Measurements from ENCODE around the gene MAP7D2. TPM values are rescaled to one million over a fixed set of nuclear protein-coding genes. Genes with fewer than 3 reads are reported as not detected.

The MAP7D2 gene
- total RNA-seq, 1 experiment from 2014 or later = 0.11 TPM

DNA sequence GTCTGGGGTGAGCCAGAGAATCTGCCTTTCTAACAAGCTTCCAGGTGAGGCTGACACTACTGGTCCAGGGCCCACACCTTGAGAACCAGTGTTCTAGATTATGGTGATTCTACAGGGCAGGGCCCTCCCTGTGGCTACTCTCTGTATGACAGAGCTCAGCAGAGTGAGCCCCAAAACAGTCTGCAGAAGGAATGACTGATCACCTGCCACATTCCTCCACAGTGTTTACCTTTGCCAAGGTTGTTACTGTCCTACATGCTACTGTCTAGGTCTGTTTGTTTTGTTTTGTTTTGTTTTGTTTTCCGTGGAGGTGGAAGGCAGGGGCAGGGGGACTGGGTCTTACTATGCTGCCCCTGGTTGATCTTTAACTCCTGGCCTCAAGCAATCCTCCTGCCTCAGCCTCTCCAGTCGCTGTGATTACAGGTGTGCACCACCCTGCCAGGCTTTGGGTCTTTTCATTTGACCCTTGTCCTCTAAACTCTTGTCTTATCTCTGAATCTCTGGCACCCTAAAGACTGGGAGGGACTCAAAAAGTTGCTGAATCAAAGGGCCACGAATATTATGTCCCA lies 45.1 kb downstream of the MAP7D2 start:
- H3K27me3 ChIP-seq (replicated peaks) = no peaks in the 10 kb centered on the region
- DNase-seq (ENCODE audit: low read depth in 1 of 2, low spot score in 2 of 2) = no peak
- no peak overlapping the region for H3K4me3 ChIP-seq
- H3K36me3 ChIP-seq = no peaks in the 10 kb centered on the region
- no peaks in the 10 kb centered on the region for H3K9me3 ChIP-seq (replicated peaks)
- 0 out of 2 replicates have a peak, but pooled peaks cover 4% of the 10 kb centered on the region for H3K4me1 ChIP-seq (replicated peaks)
- no peak overlapping the region for H3K27ac ChIP-seq

- H3K4me3 ChIP-seq = no peak overlapping the region
- no peak overlapping the region for H3K27ac ChIP-seq
- 0 out of 2 replicates have a peak, but pooled peaks cover 4% of the 10 kb centered on the region for H3K4me1 ChIP-seq (replicated peaks)
- no peaks in the 10 kb centered on the region for H3K9me3 ChIP-seq (replicated peaks)
- peak; percentile 19 to 45 for DNase-seq (ENCODE audit: low read depth in 1 of 2, low spot score in 2 of 2)
- H3K27me3 ChIP-seq (replicated peaks) = no peaks in the 10 kb centered on the region
- H3K36me3 ChIP-seq = no peaks in the 10 kb centered on the region
These were observed 48.8 kb downstream of the MAP7D2 start for GRCh38 chrX:20067709-20068561.

GRCh38 chrX:20066968-20067708 lies 49.6 kb downstream of the MAP7D2 start:
- Histone ChIP-seq H3K4me3 (no peak overlapping the region), H3K27me3 (replicated peaks) (no peaks in the 10 kb centered on the region), H3K36me3 (no peaks in the 10 kb centered on the region), H3K9me3 (replicated peaks) (no peaks in the 10 kb centered on the region), H3K4me1 (replicated peaks) (0 out of 2 replicates have a peak, but pooled peaks cover 4% of the 10 kb centered on the region), H3K27ac (no peak overlapping the region)
- DNase-seq (ENCODE audit: low read depth in 1 of 2, low spot score in 2 of 2) = peak in 1 of 2 experiments; percentile 10

DNA sequence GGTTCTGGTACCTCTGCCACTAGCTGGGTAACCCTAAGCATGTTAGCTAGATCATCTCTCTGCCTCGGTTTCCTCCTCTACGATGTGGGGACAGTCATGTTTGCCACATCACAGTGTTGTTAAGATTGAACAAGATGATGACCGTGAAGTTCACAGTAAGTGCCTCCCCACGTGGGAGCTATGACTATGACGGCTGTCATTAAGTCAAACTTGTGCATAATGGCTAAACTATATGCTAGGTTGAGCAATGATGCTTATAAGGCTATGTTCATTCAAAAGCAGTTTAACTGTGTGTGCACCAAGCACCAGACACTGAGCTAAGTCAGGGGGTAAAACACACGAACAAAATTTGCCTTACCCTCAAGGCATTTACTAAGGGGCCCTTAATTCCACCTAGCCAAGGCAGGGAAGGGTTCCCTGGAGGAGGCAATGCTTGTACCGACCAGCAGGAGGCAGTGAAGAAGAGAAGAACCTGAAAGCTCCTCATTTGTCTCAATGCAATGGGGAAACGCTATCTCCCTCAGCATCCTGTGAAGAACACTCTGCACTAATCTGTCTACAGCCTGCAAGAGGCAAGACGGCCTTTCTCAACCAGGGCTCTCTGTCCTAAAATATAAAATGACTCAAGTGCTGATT lies 52.9 kb downstream of the MAP7D2 start:
- DNase-seq (ENCODE audit: low read depth in 1 of 2, low spot score in 2 of 2) = no peak
- Histone ChIP-seq H3K4me1 (replicated peaks) (0 out of 2 replicates have a peak, but pooled peaks cover 4% of the 10 kb centered on the region), H3K36me3 (no peaks in the 10 kb centered on the region), H3K4me3 (no peak overlapping the region), H3K9me3 (replicated peaks) (no peaks in the 10 kb centered on the region), H3K27ac (no peak overlapping the region), H3K27me3 (replicated peaks) (no peaks in the 10 kb centered on the region)

DNA sequence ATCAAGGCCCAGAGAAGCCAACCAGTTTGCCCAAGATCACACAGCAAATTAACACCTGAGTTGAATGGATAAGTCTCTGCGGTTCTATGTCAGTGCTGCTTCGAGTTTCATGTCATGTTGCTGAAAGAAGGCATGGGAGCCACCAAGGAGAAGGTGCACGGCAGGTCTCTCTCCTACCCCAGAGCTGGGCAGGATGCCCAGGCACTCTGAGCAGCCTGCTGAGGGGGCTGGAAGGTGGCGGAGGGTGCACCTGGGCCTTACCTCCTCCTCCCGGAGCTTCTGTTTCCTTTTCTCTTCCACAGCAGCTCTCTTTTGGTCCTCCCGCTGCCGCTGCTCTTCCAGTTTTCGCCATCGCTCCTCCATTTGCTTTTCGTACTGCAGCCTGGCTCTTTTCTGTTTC lies 53.6 kb downstream of the MAP7D2 start:
- Histone ChIP-seq H3K36me3 (no peaks in the 10 kb centered on the region), H3K9me3 (replicated peaks) (no peaks in the 10 kb centered on the region), H3K4me3 (no peak overlapping the region), H3K27ac (no peak overlapping the region), H3K27me3 (replicated peaks) (no peaks in the 10 kb centered on the region), H3K4me1 (replicated peaks) (0 out of 2 replicates have a peak, but pooled peaks cover 4% of the 10 kb centered on the region)
- no peak for DNase-seq (ENCODE audit: low read depth in 1 of 2, low spot score in 2 of 2)

- H3K27ac ChIP-seq = no peak overlapping the region
- no peak for DNase-seq (ENCODE audit: low read depth in 1 of 2, low spot score in 2 of 2)
- H3K4me3 ChIP-seq = no peak overlapping the region
These were observed 54.9 kb downstream of the MAP7D2 start for GRCh38 chrX:20061855-20062254.

DNA sequence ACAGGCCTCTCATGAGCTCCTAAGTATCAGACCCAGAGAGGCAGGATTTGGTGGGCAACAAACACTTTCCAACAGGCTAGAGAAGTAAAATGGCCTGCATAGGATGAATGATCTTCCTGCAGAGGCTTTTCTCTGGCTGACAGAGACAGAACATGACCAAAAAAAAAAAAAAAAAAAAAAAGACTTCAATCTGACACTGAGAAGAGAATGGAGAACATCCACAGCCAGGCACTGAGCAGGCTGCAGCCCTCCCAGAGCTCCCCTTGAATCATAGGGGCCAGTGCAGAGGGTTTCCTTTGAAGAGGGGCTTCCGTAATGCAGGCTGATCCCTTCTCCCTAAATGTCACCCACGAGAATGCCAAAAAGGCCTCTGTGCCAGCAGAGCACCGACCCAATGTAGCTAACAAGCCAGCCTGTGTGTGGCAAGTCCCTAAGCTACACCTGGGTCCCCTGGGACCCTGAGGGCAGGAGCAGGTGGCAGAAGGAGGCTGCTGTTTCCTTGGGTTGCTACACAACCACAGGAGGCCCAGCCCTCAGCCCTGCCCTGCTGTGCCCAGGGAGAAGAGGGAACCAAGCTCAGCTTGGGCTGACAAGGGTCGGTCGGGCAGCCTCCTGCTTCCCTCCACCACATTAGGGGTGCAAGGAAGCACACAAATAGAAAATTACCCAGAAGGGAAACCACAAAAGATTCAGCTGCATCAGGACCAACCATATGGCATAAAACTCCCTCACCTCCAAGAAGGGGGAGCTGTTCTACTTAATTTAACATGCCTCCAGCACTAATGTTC lies 55.6 kb downstream of the MAP7D2 start:
- DNase-seq (ENCODE audit: low read depth in 1 of 2, low spot score in 2 of 2) = no peak
- no peaks in the 10 kb centered on the region for H3K4me1 ChIP-seq (replicated peaks)
- no peak overlapping the region for H3K4me3 ChIP-seq
- H3K9me3 ChIP-seq (replicated peaks) = no peaks in the 10 kb centered on the region
- no peaks in the 10 kb centered on the region for H3K36me3 ChIP-seq
- H3K27ac ChIP-seq = no peak overlapping the region
- no peaks in the 10 kb centered on the region for H3K27me3 ChIP-seq (replicated peaks)

More at GRCh38 chrX:20061855-20062254, 54.9 kb downstream of the MAP7D2 start:
- Histone ChIP-seq H3K36me3 (no peaks in the 10 kb centered on the region), H3K9me3 (replicated peaks) (no peaks in the 10 kb centered on the region), H3K4me1 (replicated peaks) (no peaks in the 10 kb centered on the region), H3K27me3 (replicated peaks) (no peaks in the 10 kb centered on the region)

GRCh38 chrX:20059467-20060128 lies 57.1 kb downstream of the MAP7D2 start:
- Histone ChIP-seq H3K36me3 (no peaks in the 10 kb centered on the region), H3K27me3 (replicated peaks) (no peaks in the 10 kb centered on the region)
- no peak for DNase-seq (ENCODE audit: low read depth in 1 of 2, low spot score in 2 of 2)

DNA sequence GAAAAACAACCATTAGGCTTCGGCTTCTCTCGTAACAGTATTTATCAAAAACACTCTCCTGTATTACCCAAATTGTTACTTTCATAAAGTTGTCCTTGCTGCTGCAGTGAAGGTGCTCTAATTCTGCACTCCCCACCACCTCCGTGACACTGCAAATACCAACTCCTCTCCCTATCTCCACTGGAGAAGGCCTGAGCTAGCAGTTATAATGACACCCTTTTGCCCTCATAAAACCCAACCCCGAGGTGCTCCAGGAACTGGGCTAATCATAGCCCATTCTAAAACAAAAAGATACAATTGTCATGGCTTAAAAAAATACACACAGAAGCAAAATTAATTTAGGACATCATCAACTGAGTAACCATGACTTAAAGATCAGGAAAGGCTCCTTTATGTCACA lies 59.2 kb downstream of the MAP7D2 start:
- Histone ChIP-seq H3K9me3 (replicated peaks) (no peaks in the 10 kb centered on the region), H3K4me1 (replicated peaks) (no peaks in the 10 kb centered on the region), H3K36me3 (no peaks in the 10 kb centered on the region), H3K4me3 (no peak overlapping the region), H3K27ac (no peak overlapping the region), H3K27me3 (replicated peaks) (no peaks in the 10 kb centered on the region)
- no peak for DNase-seq (ENCODE audit: low read depth in 1 of 2, low spot score in 2 of 2)

More at GRCh38 chrX:20059467-20060128, 57.1 kb downstream of the MAP7D2 start:
- H3K27ac ChIP-seq = no peak overlapping the region
- no peaks in the 10 kb centered on the region for H3K4me1 ChIP-seq (replicated peaks)
- H3K4me3 ChIP-seq = no peak overlapping the region
- H3K9me3 ChIP-seq (replicated peaks) = no peaks in the 10 kb centered on the region

- Histone ChIP-seq H3K4me1 (replicated peaks) (no peaks in the 10 kb centered on the region), H3K36me3 (no peaks in the 10 kb centered on the region), H3K27ac (no peak overlapping the region), H3K27me3 (replicated peaks) (no peaks in the 10 kb centered on the region), H3K4me3 (no peak overlapping the region), H3K9me3 (replicated peaks) (no peaks in the 10 kb centered on the region)
- no peak for DNase-seq (ENCODE audit: low read depth in 1 of 2, low spot score in 2 of 2)
These were observed 60.0 kb downstream of the MAP7D2 start for GRCh38 chrX:20056704-20057103.

- DNase-seq (ENCODE audit: low read depth in 1 of 2, low spot score in 2 of 2) = no peak
- Histone ChIP-seq H3K27ac (no peak overlapping the region), H3K36me3 (no peaks in the 10 kb centered on the region), H3K9me3 (replicated peaks) (no peaks in the 10 kb centered on the region), H3K27me3 (replicated peaks) (no peaks in the 10 kb centered on the region), H3K4me3 (no peak overlapping the region), H3K4me1 (replicated peaks) (no peaks in the 10 kb centered on the region)
These were observed 63.2 kb downstream of the MAP7D2 start for GRCh38 chrX:20053537-20053936.

GRCh38 chrX:20046864-20047263 lies 69.8 kb downstream of the MAP7D2 start:
- Histone ChIP-seq H3K4me3 (no peak overlapping the region), H3K9me3 (replicated peaks) (no peaks in the 10 kb centered on the region), H3K27ac (no peak overlapping the region), H3K4me1 (replicated peaks) (no peaks in the 10 kb centered on the region), H3K27me3 (replicated peaks) (no peaks in the 10 kb centered on the region), H3K36me3 (no peaks in the 10 kb centered on the region)
- DNase-seq (ENCODE audit: low read depth in 1 of 2, low spot score in 2 of 2) = no peak

Data from SJSA1 (cell line).